ENCODE results near the gene PPME1. TPM values are rescaled to one million over a fixed set of nuclear protein-coding genes. Genes with fewer than 3 reads are reported as not detected.

The PPME1 gene
- total RNA-seq, 1 experiment from 2014 or later, result 38.1 TPM

GRCh38 chr11:74221816-74222215, 50.7 kb downstream of the PPME1 start:
- Mint-ChIP-seq H3K4me1 (ENCODE audit: insufficient read depth, unreplicated experiment) (peaks cover 5% of the 10 kb centered on the region), H3K9me3 (ENCODE audit: unreplicated experiment) (no peaks in the 10 kb centered on the region), H3K36me3 (ENCODE audit: insufficient read depth, unreplicated experiment) (peaks cover 19% of the 10 kb centered on the region), H3K27ac (ENCODE audit: low read depth, unreplicated experiment) (no peak overlapping the region), H3K27me3 (ENCODE audit: insufficient read depth, unreplicated experiment) (no peaks in the 10 kb centered on the region), H3K4me3 (ENCODE audit: unreplicated experiment) (no peak overlapping the region)
- intact Hi-C loops (cut with micrococcal nuclease), result no loop called here
- no TSS peak for BruUV-seq (replicated peaks)
- DNase-seq (ENCODE audit: unreplicated experiment), result no peak
- ChIA-PET POLR2A (interaction anchor here (1.0 kb wide), 1 partner anchor 50 kb away, joined by 5 read pairs; no protein-coding TSS in a partner anchor), CTCF (interaction anchor here (1.1 kb wide), 1 partner anchor 34 kb away, joined by 4 read pairs; no protein-coding TSS in a partner anchor)
- TF ChIP-seq CTCF (IDR thresholded peaks at IDR 0.05; ENCODE audit: unreplicated experiment), result no peak

GRCh38 chr11:74225565-74225964, 54.5 kb downstream of the PPME1 start:
- no peak overlapping the region for H3K27ac Mint-ChIP-seq (ENCODE audit: low read depth, unreplicated experiment)
- no TSS peak for BruUV-seq (replicated peaks)
- no peaks in the 10 kb centered on the region for H3K4me1 Mint-ChIP-seq (ENCODE audit: insufficient read depth, unreplicated experiment)
- intact Hi-C loops (cut with micrococcal nuclease), result no loop called here
- no peak for DNase-seq (ENCODE audit: unreplicated experiment)
- ChIA-PET CTCF (no interaction called here), POLR2A (interaction anchor here (0.7 kb wide), 1 partner anchor 9 kb away, joined by 5 read pairs; no protein-coding TSS in a partner anchor)
- no peaks in the 10 kb centered on the region for H3K9me3 Mint-ChIP-seq (ENCODE audit: unreplicated experiment)
- no peaks in the 10 kb centered on the region for H3K27me3 Mint-ChIP-seq (ENCODE audit: insufficient read depth, unreplicated experiment)
- no peak overlapping the region for H3K4me3 Mint-ChIP-seq (ENCODE audit: unreplicated experiment)
- no peak for TF ChIP-seq CTCF (IDR thresholded peaks at IDR 0.05; ENCODE audit: unreplicated experiment)
- H3K36me3 Mint-ChIP-seq (ENCODE audit: insufficient read depth, unreplicated experiment), result peaks cover 19% of the 10 kb centered on the region

GRCh38 chr11:74226907-74227306, 55.8 kb downstream of the PPME1 start:
- Mint-ChIP-seq H3K27ac (ENCODE audit: low read depth, unreplicated experiment) (no peak overlapping the region), H3K9me3 (ENCODE audit: unreplicated experiment) (no peaks in the 10 kb centered on the region), H3K36me3 (ENCODE audit: insufficient read depth, unreplicated experiment) (peaks cover 19% of the 10 kb centered on the region), H3K27me3 (ENCODE audit: insufficient read depth, unreplicated experiment) (no peaks in the 10 kb centered on the region), H3K4me1 (ENCODE audit: insufficient read depth, unreplicated experiment) (no peaks in the 10 kb centered on the region), H3K4me3 (ENCODE audit: unreplicated experiment) (no peak overlapping the region)
- no TSS peak for BruUV-seq (replicated peaks)
- no peak for TF ChIP-seq CTCF (IDR thresholded peaks at IDR 0.05; ENCODE audit: unreplicated experiment)
- POLR2A ChIA-PET, result no interaction called here
- peak; percentile 1 for DNase-seq (ENCODE audit: unreplicated experiment)
- intact Hi-C loops (cut with micrococcal nuclease), result no loop called here
- CTCF ChIA-PET, result interaction anchor here (0.6 to 0.8 kb wide), 5 partner anchors 10 to 344 kb away, joined by 3 to 9 read pairs (median 3); no protein-coding TSS in a partner anchor

- H3K27me3 Mint-ChIP-seq (ENCODE audit: insufficient read depth, unreplicated experiment), result no peaks in the 10 kb centered on the region
- CTCF ChIA-PET, result interaction anchor here (0.7 kb wide), 1 partner anchor 213 kb away, joined by 3 read pairs; no protein-coding TSS in a partner anchor
- no peak overlapping the region for H3K4me3 Mint-ChIP-seq (ENCODE audit: unreplicated experiment)
- no peak for TF ChIP-seq CTCF (IDR thresholded peaks at IDR 0.05; ENCODE audit: unreplicated experiment)
- no peaks in the 10 kb centered on the region for H3K4me1 Mint-ChIP-seq (ENCODE audit: insufficient read depth, unreplicated experiment)
- no TSS peak for BruUV-seq (replicated peaks)
- intact Hi-C loops (cut with micrococcal nuclease), result no loop called here
- peaks cover 2% of the 10 kb centered on the region for H3K36me3 Mint-ChIP-seq (ENCODE audit: insufficient read depth, unreplicated experiment)
- no peak for DNase-seq (ENCODE audit: unreplicated experiment)
- POLR2A ChIA-PET, result no interaction called here
- no peaks in the 10 kb centered on the region for H3K9me3 Mint-ChIP-seq (ENCODE audit: unreplicated experiment)
- no peak overlapping the region for H3K27ac Mint-ChIP-seq (ENCODE audit: low read depth, unreplicated experiment)
These were observed 61.3 kb downstream of the PPME1 start for GRCh38 chr11:74232311-74232950.
